CD4-positive, alpha-beta T cell (primary cell): Measurements from ENCODE around the gene CMTM6. TPM values are rescaled to one million over a fixed set of nuclear protein-coding genes. Genes with fewer than 3 reads are reported as not detected.
A peak's percentile ranks its signal among the peaks of the same experiment; 100 is the strongest.

Source experiments
- ATAC-seq: fragments of 200-7000 bp; cut with Tn5 transposase; one replicate; pipeline ENCODE4 v1.10.0; 2022; ENCODE audit warnings: mild to moderate bottlenecking; ENCODE audit not compliant: poor library complexity
- CTCF ChIA-PET: fragments of 350-600 bp; sonication (Branson Sonifier 250); formaldehyde crosslinking; loops from one replicate; lab custom pipeline; 2021; ENCODE audit warnings: antibody characterized with exemption, inconsistent platforms; lab: Charles Lee
- POLR2A ChIA-PET: fragments of 350-600 bp; sonication (Branson Sonifier 250); formaldehyde crosslinking; loops from one replicate; lab custom pipeline; 2021; ENCODE audit warnings: antibody characterized with exemption, inconsistent platforms; lab: Charles Lee
- DNase-seq, 14 experiments: peaks; one replicate each; pipeline ENCODE4 v3.0.0-alpha.2; 2013 to 2020; ENCODE audit warnings: mixed read lengths in 2 of 14
- H3K27ac ChIP-seq, 2 donors: one replicate each; pipeline versions ENCODE4 v1.5.1 to v1.7.0; 2013; ENCODE audit warnings: low read length in 2 of 2, low read depth in 1 of 2, mild to moderate bottlenecking in 1 of 2
- H3K27me3 ChIP-seq, 2 experiments: 1 replicate in 1 of 2; 2 replicates in 1 of 2; pipeline versions ENCODE4 v1.6.1 to v1.7.0; 2013; ENCODE audit warnings: low read length in 2 of 2, control low read depth in 1 of 2, mild to moderate bottlenecking in 1 of 2, moderate library complexity in 1 of 2; ENCODE audit not compliant: insufficient read depth in 2 of 2, control insufficient read depth in 1 of 2
- H3K36me3 ChIP-seq: one replicate; pipeline ENCODE4 v1.6.1; 2013; ENCODE audit warnings: low read length, control low read depth; ENCODE audit not compliant: insufficient read depth
- H3K4me1 ChIP-seq: one replicate; pipeline ENCODE4 v1.6.1; 2013; ENCODE audit warnings: low read length, control low read depth; ENCODE audit not compliant: insufficient read depth
- H3K4me3 ChIP-seq: one replicate; pipeline ENCODE4 v1.5.1; 2013; ENCODE audit warnings: mild to moderate bottlenecking, low read length, moderate library complexity
- H3K9me3 ChIP-seq, 2 experiments: 1 replicate in 1 of 2; 2 replicates in 1 of 2; pipeline versions ENCODE4 v1.6.1 to v1.7.0; 2013; ENCODE audit warnings: low read length in 2 of 2, mild to moderate bottlenecking in 2 of 2, control low read depth in 1 of 2, moderate library complexity in 1 of 2; ENCODE audit not compliant: control insufficient read depth in 1 of 2, insufficient read depth in 1 of 2
- H3K27ac Mint-ChIP-seq: one replicate; pipeline ENCODE4 v1.8.0; 2020; ENCODE audit warnings: mixed read lengths
- H3K27me3 Mint-ChIP-seq: one replicate; pipeline ENCODE4 v1.8.0; 2021; ENCODE audit warnings: mixed read lengths
- H3K36me3 Mint-ChIP-seq: one replicate; pipeline ENCODE4 v1.8.0; 2021; ENCODE audit warnings: low read depth, mixed read lengths
- H3K4me1 Mint-ChIP-seq: one replicate; pipeline ENCODE4 v1.8.0; 2021; ENCODE audit warnings: low read depth, mixed read lengths
- H3K4me3 Mint-ChIP-seq: one replicate; pipeline ENCODE4 v1.8.0; 2020; ENCODE audit warnings: mild to moderate bottlenecking, mixed read lengths
- H3K9me3 Mint-ChIP-seq: one replicate; pipeline ENCODE4 v1.8.0; 2020; ENCODE audit warnings: mixed read lengths
- CTCF ChIP-seq: fragments of 200-600 bp; IDR thresholded peaks from one replicate; pipeline ENCODE4 v1.8.0; 2022; ENCODE audit warnings: antibody characterized with exemption, mild to moderate bottlenecking
- intact Hi-C, 2 experiments: fragments of 100-400 bp; cut with DNase I in 1 of 2; cut with micrococcal nuclease in 1 of 2; formaldehyde crosslinking; loops; one replicate each; pipeline versions ENCODE4 v1.15.1 to v1.9.0; 2023 to 2025; cut with DNase I, micrococcal nuclease
- total RNA-seq, 174 experiments: library from RNA in 2 of 174; stranded (reverse) in 2 of 174; gene quantifications; one replicate each; pipeline ENCODE4 v1.2.3 and lab custom pipeline; 2021 to 2026

CMTM6 gene
- total RNA-seq, 2 experiments from 2014 or later: 36.5 to 37.8 TPM

- Histone ChIP-seq H3K4me3 (no peak overlapping the region), H3K36me3 (peaks cover 52% of the 10 kb centered on the region), H3K4me1 (peaks cover 23% of the 10 kb centered on the region), H3K27ac (no peak overlapping the region), H3K27me3 (no peaks in the 10 kb centered on the region), H3K9me3 (no peaks in the 10 kb centered on the region)
- no peak overlapping the region for H3K4me3 Mint-ChIP-seq
- H3K27ac Mint-ChIP-seq: no peak overlapping the region
- ChIA-PET POLR2A (interaction anchor here (1.7 kb wide), 1 partner anchor 11 kb away, joined by 7 read pairs; no protein-coding TSS in a partner anchor), CTCF (interaction anchor here (1.1 to 1.7 kb wide), 3 partner anchors 11 to 75 kb away, joined by 3 to 8 read pairs (median 3); no protein-coding TSS in a partner anchor)
- H3K9me3 Mint-ChIP-seq: no peaks in the 10 kb centered on the region
- peaks cover 54% of the 10 kb centered on the region for H3K4me1 Mint-ChIP-seq
- no peaks in the 10 kb centered on the region for H3K27me3 Mint-ChIP-seq
- DNase-seq (peak in 1 of 14 experiments; percentile 6), ATAC-seq (no peak)
- no peak for TF ChIP-seq CTCF
- intact Hi-C loops: no loop called here
- H3K36me3 Mint-ChIP-seq: peaks cover 87% of the 10 kb centered on the region
These were observed 53.0 kb downstream of the CMTM6 start for GRCh38 chr3:32449691-32450090.

GRCh38 chr3:32448686-32449474 is 53.8 kb downstream of the CMTM6 start:
- no peaks in the 10 kb centered on the region for H3K9me3 Mint-ChIP-seq
- H3K4me1 Mint-ChIP-seq: peaks cover 53% of the 10 kb centered on the region
- no peak overlapping the region for H3K4me3 Mint-ChIP-seq
- intact Hi-C loops: no loop called here
- TF ChIP-seq CTCF: no peak
- H3K36me3 Mint-ChIP-seq: peaks cover 88% of the 10 kb centered on the region
- CTCF ChIA-PET: no interaction called here
- Histone ChIP-seq H3K9me3 (no peaks in the 10 kb centered on the region), H3K27ac (no peak overlapping the region), H3K36me3 (peaks cover 44% of the 10 kb centered on the region), H3K27me3 (no peaks in the 10 kb centered on the region), H3K4me3 (no peak overlapping the region), H3K4me1 (peaks cover 16% of the 10 kb centered on the region)
- POLR2A ChIA-PET: interaction anchor here (0.9 to 1.7 kb wide), 2 partner anchors 11 to 16 kb away, joined by 3 to 7 read pairs; no protein-coding TSS in a partner anchor
- ATAC-seq (no peak), DNase-seq (peak in 1 of 14 experiments; percentile 7)
- peak overlapping the region; percentile 72 for H3K27ac Mint-ChIP-seq
- no peaks in the 10 kb centered on the region for H3K27me3 Mint-ChIP-seq

- CTCF ChIA-PET: interaction anchor here (1.4 to 2.2 kb wide), 2 partner anchors 15 to 20 kb away, joined by 3 to 6 read pairs; no protein-coding TSS in a partner anchor
- TF ChIP-seq CTCF: no peak
- H3K27me3 ChIP-seq: no peaks in the 10 kb centered on the region
- H3K36me3 ChIP-seq: peaks cover 45% of the 10 kb centered on the region
- H3K4me3 Mint-ChIP-seq: no peak overlapping the region
- no peaks in the 10 kb centered on the region for H3K9me3 Mint-ChIP-seq
- no peaks in the 10 kb centered on the region for H3K27me3 Mint-ChIP-seq
- H3K27ac Mint-ChIP-seq: peak overlapping the region; percentile 72
- DNase-seq (no peak), ATAC-seq (no peak)
- no peak overlapping the region for H3K4me3 ChIP-seq
- H3K4me1 ChIP-seq: peaks cover 13% of the 10 kb centered on the region
- peaks cover 57% of the 10 kb centered on the region for H3K4me1 Mint-ChIP-seq
- POLR2A ChIA-PET: interaction anchor here (0.9 kb wide), 1 partner anchor 15 kb away, joined by 3 read pairs; no protein-coding TSS in a partner anchor
- no peak overlapping the region for H3K27ac ChIP-seq
- H3K9me3 ChIP-seq: no peaks in the 10 kb centered on the region
- intact Hi-C loops: no loop called here
- H3K36me3 Mint-ChIP-seq: peaks cover 89% of the 10 kb centered on the region
These were observed 54.7 kb downstream of the CMTM6 start for GRCh38 chr3:32447865-32448400.
